SK-N-SH (cell line): ENCODE measurements around the gene RALY. TPM values are rescaled to one million over a fixed set of nuclear protein-coding genes. Genes with fewer than 3 reads are reported as not detected.

Source experiments
- CTCF ChIA-PET: fragments of 300-600, 350-600 bp; formaldehyde crosslinking; extraction: SDS; loops from one replicate; lab custom pipeline; 2021; lab: Yijun Ruan, JAX
- POLR2A ChIA-PET: fragments of 350-600 bp; sonication (Branson Sonifier 250); formaldehyde crosslinking; extraction: SDS; loops from one replicate; lab custom pipeline; 2020; ENCODE audit warnings: antibody characterized with exemption, inconsistent platforms; lab: Yijun Ruan, JAX
- DNase-seq: peaks from one replicate; pipeline ENCODE4 v3.0.0; 2012
- H2AFZ ChIP-seq: fragments of 200-600 bp; sonication (generic); 2 replicates; pipeline ENCODE4 v1.8.1; 2016; ENCODE audit warnings: antibody characterized with exemption, mild to moderate bottlenecking, low read depth
- H3F3A ChIP-seq: fragments of 200-600 bp; sonication (generic); replicated peaks from 2 replicates; pipeline ENCODE3; 2016; ENCODE audit warnings: antibody characterized with exemption, mild to moderate bottlenecking; ENCODE audit not compliant: insufficient read depth
- H3K27ac ChIP-seq, 2 experiments: fragments of 200-500 bp in 1 of 2; fragments of 200-600 bp in 1 of 2; sonication (Bioruptor generic) in 1 of 2; sonication (generic), shearing (Covaris generic) in 1 of 2; 2 replicates each; pipeline versions ENCODE4 v1.5.1 to v1.6.1; 2014 to 2016; ENCODE audit warnings: low read depth in 2 of 2, inconsistent platforms in 1 of 2, low read length in 1 of 2, mild to moderate bottlenecking in 1 of 2, mixed read lengths in 1 of 2
- H3K27me3 ChIP-seq: fragments of 200-600 bp; sonication (generic), shearing (Covaris generic); 2 replicates; pipeline ENCODE4 v1.6.1; 2016; ENCODE audit warnings: mixed run types; ENCODE audit not compliant: insufficient read depth
- H3K36me3 ChIP-seq, 2 experiments: fragments of 200-500 bp in 1 of 2; fragments of 200-600 bp in 1 of 2; sonication (Bioruptor generic) in 1 of 2; sonication (generic) in 1 of 2; replicated peaks in 1 of 2; 2 replicates each; pipeline versions ENCODE3 to v1.5.1; 2014 to 2016; ENCODE audit warnings: low read length in 1 of 2, mild to moderate bottlenecking in 1 of 2; ENCODE audit not compliant: insufficient read depth in 2 of 2, control insufficient read depth in 1 of 2
- H3K4me1 ChIP-seq, 2 experiments: fragments of 200-500 bp in 1 of 2; fragments of 200-600 bp in 1 of 2; sonication (Bioruptor generic) in 1 of 2; sonication (generic), shearing (Covaris generic) in 1 of 2; 2 replicates each; pipeline versions ENCODE4 v1.5.1 to v1.6.1; 2014 to 2016; ENCODE audit warnings: low read depth in 1 of 2, low read length in 1 of 2, mixed run types in 1 of 2; ENCODE audit not compliant: insufficient read depth in 2 of 2, control insufficient read depth in 1 of 2
- H3K4me2 ChIP-seq: fragments of 200-600 bp; sonication (generic), shearing (Covaris generic); 2 replicates; pipeline ENCODE4 v1.6.1; 2017; ENCODE audit warnings: mixed run types
- H3K4me3 ChIP-seq, 2 experiments: fragments of 200-500 bp in 1 of 2; fragments of 200-600 bp in 1 of 2; sonication (Bioruptor generic) in 1 of 2; sonication (generic), shearing (Covaris generic) in 1 of 2; 2 replicates each; pipeline versions ENCODE4 v1.5.1 to v1.8.1; 2014 to 2016; ENCODE audit warnings: low read depth in 2 of 2, inconsistent platforms in 1 of 2, low read length in 1 of 2, mild to moderate bottlenecking in 1 of 2, mixed read lengths in 1 of 2, moderate library complexity in 1 of 2
- H3K79me2 ChIP-seq: fragments of 200-600 bp; sonication (generic); 2 replicates; pipeline ENCODE4 v1.8.1; 2017; ENCODE audit warnings: mild to moderate bottlenecking; ENCODE audit not compliant: insufficient read depth
- H3K9ac ChIP-seq: fragments of 200-600 bp; sonication (generic); 2 replicates; pipeline ENCODE4 v1.6.1; 2017; ENCODE audit warnings: mixed run types
- H3K9me2 ChIP-seq: fragments of 200-600 bp; sonication (generic); 2 replicates; pipeline ENCODE4 v1.6.1; 2017; ENCODE audit warnings: mixed run types
- H3K9me3 ChIP-seq: fragments of 200-600 bp; sonication (generic); 2 replicates; pipeline ENCODE4 v1.6.1; 2017; ENCODE audit warnings: mixed run types, mild to moderate bottlenecking, moderate library complexity
- H4K20me1 ChIP-seq: fragments of 200-600 bp; sonication (generic); 2 replicates; pipeline ENCODE4 v1.6.1; 2017; ENCODE audit warnings: mild to moderate bottlenecking, mixed run types; ENCODE audit not compliant: insufficient read depth
- EP300 ChIP-seq, 2 experiments: IDR thresholded peaks; 2 replicates each; pipeline versions ENCODE4 v1.4.0 to v1.6.1; 2012; ENCODE audit warnings: borderline replicate concordance in 1 of 2, low read depth in 1 of 2, low read length in 1 of 2
- EZH2phosphoT487 ChIP-seq: fragments of 200-600 bp; sonication (generic); IDR thresholded peaks from 2 replicates; pipeline ENCODE4 v1.6.1; 2017; ENCODE audit warnings: low read depth, mixed run types, mild to moderate bottlenecking, antibody characterized with exemption, moderate library complexity, borderline replicate concordance
- FOXM1 ChIP-seq: IDR thresholded peaks from 2 replicates; pipeline ENCODE4 v1.4.0; 2012; ENCODE audit warnings: low read depth, mild to moderate bottlenecking
- GATA2 ChIP-seq: sonication (generic); formaldehyde crosslinking; IDR thresholded peaks from 2 replicates; pipeline ENCODE4 v1.5.0; 2020; ENCODE audit warnings: mild to moderate bottlenecking, missing genetic modification reagents
- JUND ChIP-seq: IDR thresholded peaks from 2 replicates; pipeline ENCODE4 v1.4.0; 2012
- MAX ChIP-seq: IDR thresholded peaks from 2 replicates; pipeline ENCODE4 v1.4.0; 2012; ENCODE audit warnings: low read depth
- NFIC ChIP-seq: IDR thresholded peaks from 2 replicates; pipeline ENCODE4 v1.4.0; 2012; ENCODE audit warnings: borderline replicate concordance
- NRF1 ChIP-seq: IDR thresholded peaks from 2 replicates; pipeline ENCODE4 v1.6.1; 2012; ENCODE audit warnings: low read depth, mild to moderate bottlenecking, low read length
- POLR2AphosphoS5 ChIP-seq: IDR thresholded peaks from 2 replicates; pipeline ENCODE4 v1.6.1; 2012; ENCODE audit warnings: low read depth, low read length
- RFX5 ChIP-seq: IDR thresholded peaks from 2 replicates; pipeline ENCODE4 v1.6.1; 2012; ENCODE audit warnings: mild to moderate bottlenecking, improper control_type of control experiment, low read length
- TAF1 ChIP-seq: IDR thresholded peaks from 2 replicates; pipeline ENCODE4 v1.6.1; 2012; ENCODE audit warnings: low read depth, mild to moderate bottlenecking, low read length, moderate library complexity, borderline replicate concordance
- TCF12 ChIP-seq: IDR thresholded peaks from 2 replicates; pipeline ENCODE4 v1.4.0; 2012
- WGBS: methylation state at CpG from one replicate; pipeline ENCODE4 v1.1.6; 2017; ENCODE audit warnings: low lambda C conversion rate; 5-methylcytosine and 5-hydroxymethylcytosine counted together
- polyA plus RNA-seq, 3 experiments: library from polyadenylated mRNA; depleted of rRNA; stranded (reverse); fragments of >200 nt; gene quantifications; 2 replicates each; pipeline ENCODE4 v1.2.3, GENCODE V29; 2012

The RALY gene
- polyA plus RNA-seq, 1 of the 3 experiments (the other 2 are of a cell fraction): 130 TPM

GRCh38 chr20:34085544-34086040 is 91.9 kb downstream of the RALY start:
- H3K27ac ChIP-seq: no peak overlapping the region
- no peak overlapping the region for H3K4me2 ChIP-seq
- H3K9ac ChIP-seq: no peak overlapping the region
- 92% methylated on average over 5 of the region's 5 CpGs for WGBS
- H3K4me1 ChIP-seq: peaks cover 8% of the 10 kb centered on the region in 2 experiments; a peak in 1 of 4 replicates
- POLR2A ChIA-PET: no interaction called here
- H3K79me2 ChIP-seq: peaks cover 17% of the 10 kb centered on the region
- H4K20me1 ChIP-seq: peaks cover 39% of the 10 kb centered on the region
- H3K27me3 ChIP-seq: no peaks in the 10 kb centered on the region
- no peak for DNase-seq
- no peak overlapping the region for H2AFZ ChIP-seq
- TF ChIP-seq GATA2 (CRISPR knock-in tag) (no peak), MAX (no peak), RFX5 (no peak), EZH2phosphoT487 (no peak), NFIC (no peak), EP300 (IDR thresholded peaks at IDR 0.05; ENCODE audit: borderline replicate concordance in 1 of 2, low read depth in 1 of 2, low read length in 1 of 2) (no peak), TCF12 (no peak), JUND (no peak), FOXM1 (no peak), TAF1 (no peak), NRF1 (no peak)
- peaks cover 40% of the 10 kb centered on the region for H3F3A ChIP-seq
- H3K36me3 ChIP-seq: peaks cover 35 to 37% of the 10 kb centered on the region in 2 experiments
- H3K9me3 ChIP-seq: no peaks in the 10 kb centered on the region
- H3K9me2 ChIP-seq: no peaks in the 10 kb centered on the region
- CTCF ChIA-PET: interaction anchor here (1.0 to 2.1 kb wide), 3 partner anchors 9 to 37 kb away, joined by 3 to 8 read pairs (median 3); no protein-coding TSS in a partner anchor
- H3K4me3 ChIP-seq: no peak overlapping the region

- H2AFZ ChIP-seq: no peak overlapping the region
- H3K4me1 ChIP-seq: 0 out of 4 replicates have a peak, but pooled peaks cover 0 to under 1% of the 10 kb centered on the region in 2 experiments
- 96% methylated on average over 15 of the region's 15 CpGs for WGBS
- H3K27ac ChIP-seq: no peak overlapping the region
- H3K79me2 ChIP-seq: peaks cover 32% of the 10 kb centered on the region
- H3K9me3 ChIP-seq: no peaks in the 10 kb centered on the region
- H3K9ac ChIP-seq: no peak overlapping the region
- H3K4me2 ChIP-seq: no peak overlapping the region
- peaks cover 65% of the 10 kb centered on the region for H3F3A ChIP-seq
- ChIA-PET CTCF (interaction anchor here (1.0 to 1.7 kb wide), 4 partner anchors 11 to 226 kb away, joined by 3 to 8 read pairs (median 4); no protein-coding TSS in a partner anchor), POLR2A (interaction anchor here (1.4 kb wide), 1 partner anchor 12 kb away, joined by 3 read pairs; no protein-coding TSS in a partner anchor)
- H3K9me2 ChIP-seq: no peaks in the 10 kb centered on the region
- no peak for DNase-seq
- no peaks in the 10 kb centered on the region for H3K27me3 ChIP-seq
- no peak overlapping the region for H3K4me3 ChIP-seq
- TF ChIP-seq POLR2AphosphoS5 (peak; percentile 32), FOXM1 (no peak)
- peaks cover 53 to 56% of the 10 kb centered on the region in 2 experiments for H3K36me3 ChIP-seq
- H4K20me1 ChIP-seq: peaks cover 47% of the 10 kb centered on the region
Measured at GRCh38 chr20:34088305-34089174, 94.8 kb downstream of the RALY start.
